Activated naive CD4-positive, alpha-beta T cell treated with Interleukin-2 at 50 U/mL for 16 hours (primary cell): ENCODE data around the gene METTL1.

Source experiments
- DNase-seq: peaks from one replicate; pipeline ENCODE4 v3.0.0-alpha.2; 2020

The METTL1 gene

DNA sequence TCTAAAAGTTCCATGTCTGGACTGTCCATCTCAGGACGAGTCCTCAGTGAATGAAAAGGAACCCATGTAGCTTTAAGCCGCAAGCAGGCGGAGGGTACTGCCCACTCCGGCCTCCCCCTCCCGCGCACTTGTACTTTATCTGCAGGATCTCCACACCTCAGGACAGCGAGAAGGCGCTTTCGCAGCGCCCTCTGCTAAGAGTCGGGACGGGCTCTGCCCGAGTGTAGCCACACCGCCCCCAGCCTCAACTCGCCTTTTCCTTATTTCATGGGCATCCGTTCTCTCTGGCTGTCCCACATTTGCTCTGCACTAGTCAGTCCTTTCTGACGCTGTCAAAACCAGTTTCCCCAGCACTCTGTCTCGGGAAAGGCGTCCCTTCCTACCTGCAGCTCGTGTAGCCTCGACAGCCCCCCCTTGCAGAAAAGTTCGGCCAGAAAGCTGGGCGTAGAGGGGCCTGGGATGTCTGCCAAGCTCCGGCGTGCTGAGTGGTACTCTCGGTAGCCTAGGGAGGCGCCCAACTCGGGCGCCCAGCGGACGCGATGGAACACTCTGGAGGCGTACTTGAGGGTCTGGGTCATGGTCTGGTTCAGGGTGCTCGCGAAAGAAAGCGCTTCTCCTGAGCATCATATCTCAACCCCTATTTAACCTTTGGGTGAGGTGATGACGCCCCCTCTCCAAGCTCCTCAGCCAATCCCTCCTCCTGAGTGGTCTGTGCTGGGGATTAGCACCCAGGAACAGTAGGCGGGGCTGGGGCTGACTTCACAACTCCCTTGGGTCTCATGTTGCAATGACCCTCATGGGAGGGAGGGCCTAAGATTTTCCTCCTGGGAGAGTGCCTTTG lies 5.2 kb downstream of the METTL1 start, which contains the start of gene CYP27B1:
Gene CYP27B1 (minus strand): TSS at position 615 of the 841 bp plus-strand sequence. CDS start 37 bp downstream, at position 578.
- no peak for DNase-seq

DNA sequence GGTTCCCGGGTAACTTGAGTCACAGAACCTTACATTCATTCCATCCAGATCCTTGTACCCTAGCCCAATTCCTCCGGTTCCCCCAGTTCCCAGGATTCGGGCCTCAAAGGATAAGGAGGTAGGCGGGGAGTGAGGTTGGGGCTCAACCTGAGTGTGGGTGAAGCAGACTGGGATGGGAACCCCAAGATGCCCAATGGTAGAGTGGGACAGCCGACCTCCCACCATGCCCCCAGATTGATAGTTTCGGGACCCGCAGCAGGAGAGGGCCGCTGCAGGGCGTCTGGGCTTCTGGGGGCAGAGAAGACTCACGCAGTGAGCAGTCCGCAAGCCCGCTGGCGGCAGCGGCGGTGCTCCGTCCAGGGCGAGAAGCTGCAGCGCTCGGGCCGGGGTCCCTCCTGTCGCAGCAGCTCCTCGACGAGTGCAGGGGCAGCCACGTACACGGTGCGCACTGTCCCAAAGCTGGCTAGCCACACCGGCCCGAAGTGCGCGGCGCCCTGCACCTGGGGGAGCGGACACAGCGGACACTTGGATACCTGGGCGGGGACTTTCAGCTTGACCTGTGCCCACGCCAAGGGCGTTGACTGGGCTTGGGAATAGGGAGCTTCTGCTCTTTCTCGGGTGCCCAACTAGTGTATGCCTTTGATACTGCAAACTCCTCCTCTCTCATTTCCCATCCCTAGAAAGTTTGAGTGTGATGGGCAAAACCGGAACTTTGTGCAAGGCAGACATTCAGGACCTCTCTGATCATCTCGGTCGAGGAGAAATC lies 6.0 kb downstream of the METTL1 start:
- no peak for DNase-seq

DNA sequence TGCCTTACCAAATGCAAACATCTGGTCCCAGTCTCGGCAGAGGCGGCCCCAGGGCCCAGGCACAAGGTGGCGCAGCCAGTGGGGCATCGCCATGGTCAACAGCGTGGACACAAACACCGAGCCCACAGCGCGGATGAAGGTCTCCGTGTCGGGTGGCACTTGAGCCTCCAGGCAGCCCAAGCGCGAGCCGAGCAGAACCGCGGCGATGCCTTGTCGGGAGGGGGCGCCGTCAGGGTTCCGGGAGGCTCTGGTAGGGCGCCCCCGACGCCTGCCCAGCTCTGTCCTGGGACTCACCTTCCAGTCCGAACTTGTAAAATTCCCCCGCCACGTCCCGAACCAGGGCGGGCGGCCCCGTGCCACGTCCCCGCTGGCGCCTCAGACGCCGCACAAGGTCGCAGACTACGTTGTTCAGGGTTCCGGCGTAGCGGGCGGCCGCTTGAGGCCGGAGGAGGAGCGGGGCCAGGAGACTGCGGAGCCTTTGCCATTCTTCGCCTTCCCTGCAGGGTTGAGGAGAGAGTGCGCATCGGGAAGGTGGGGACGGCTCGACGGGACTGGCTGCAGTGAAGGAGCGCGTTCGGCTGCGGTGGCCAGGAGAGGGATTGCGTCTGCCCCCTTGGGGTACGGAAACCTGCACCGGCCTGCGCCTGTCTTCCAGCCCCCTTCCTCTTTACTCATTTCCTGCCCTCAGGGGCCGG lies 6.8 kb downstream of the METTL1 start:
- peak; percentile 68 for DNase-seq

DNA sequence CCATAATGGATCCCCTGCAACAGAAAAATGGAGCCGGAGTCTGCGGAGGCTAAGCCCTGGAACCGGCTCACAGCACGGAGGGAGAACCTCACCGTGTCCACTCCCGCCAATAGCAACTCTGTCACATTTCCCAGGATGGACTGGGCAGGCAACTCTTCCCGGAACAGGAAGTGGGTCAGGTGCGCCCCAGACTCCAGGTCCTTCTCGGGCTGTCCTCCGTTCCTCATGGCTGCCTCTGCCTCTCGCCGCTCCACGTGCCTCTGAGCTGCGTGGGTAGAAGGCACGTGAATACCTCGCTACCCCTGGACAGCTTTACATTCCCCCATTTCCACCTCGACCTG lies 7.3 kb downstream of the METTL1 start:
- DNase-seq: peak; percentile 51

DNA sequence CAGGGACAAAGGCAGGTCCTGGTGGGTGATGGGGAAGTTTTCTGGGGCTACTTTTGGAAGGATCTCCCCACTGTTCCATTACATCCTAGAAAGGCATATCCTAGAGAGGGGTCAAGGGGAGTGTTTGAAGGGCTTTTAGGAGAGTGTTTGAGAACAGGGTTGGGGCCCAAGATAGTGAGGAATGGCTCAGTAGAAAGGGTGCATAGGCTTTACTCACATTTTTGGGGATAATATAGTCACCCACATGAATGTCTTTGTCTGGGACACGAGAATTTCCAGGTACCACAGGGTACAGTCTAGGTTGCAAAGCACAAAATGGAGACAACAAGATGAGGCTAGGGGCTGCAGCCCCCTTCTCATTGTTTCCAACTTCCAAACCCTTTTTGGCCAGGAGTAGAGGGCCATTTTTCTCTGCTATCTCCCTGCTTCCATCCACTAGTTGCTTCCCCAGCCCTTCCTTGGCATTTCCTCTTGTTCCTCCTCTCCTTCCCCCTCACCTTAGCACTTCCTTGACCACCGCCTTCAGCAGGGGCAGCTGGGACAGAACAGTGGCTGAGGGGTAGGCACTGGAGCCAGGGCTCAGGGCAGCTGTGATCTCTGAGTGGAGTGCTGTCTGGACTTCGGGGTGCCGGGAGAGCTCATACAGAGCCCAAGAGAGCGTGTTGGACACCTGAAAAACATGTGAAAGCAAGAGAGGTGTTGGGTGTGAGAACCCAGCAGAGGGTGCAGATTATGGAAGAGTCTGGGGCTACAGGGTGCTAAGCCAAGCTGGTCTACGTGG lies 7.8 kb downstream of the METTL1 start:
- DNase-seq: no peak

DNA sequence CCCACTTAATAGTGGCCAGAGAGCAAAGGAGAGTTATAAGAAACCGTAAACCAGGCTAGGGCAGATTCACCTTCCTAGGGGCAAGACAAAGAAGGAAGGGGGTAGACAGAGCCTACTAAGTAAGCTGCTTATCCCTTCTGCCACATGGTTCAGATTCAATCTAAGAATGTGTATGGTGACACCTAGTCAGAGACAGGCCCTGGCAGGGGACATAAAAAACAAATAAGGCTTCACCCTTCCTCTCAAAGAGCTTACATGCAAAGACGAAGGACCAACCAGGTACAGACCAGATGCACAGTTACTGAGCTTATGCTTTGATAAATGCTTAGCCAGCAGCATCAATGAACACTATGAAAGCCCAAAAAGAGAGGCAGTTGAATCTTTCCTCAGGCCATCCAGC lies 9.4 kb downstream of the METTL1 start:
- DNase-seq: no peak

DNA sequence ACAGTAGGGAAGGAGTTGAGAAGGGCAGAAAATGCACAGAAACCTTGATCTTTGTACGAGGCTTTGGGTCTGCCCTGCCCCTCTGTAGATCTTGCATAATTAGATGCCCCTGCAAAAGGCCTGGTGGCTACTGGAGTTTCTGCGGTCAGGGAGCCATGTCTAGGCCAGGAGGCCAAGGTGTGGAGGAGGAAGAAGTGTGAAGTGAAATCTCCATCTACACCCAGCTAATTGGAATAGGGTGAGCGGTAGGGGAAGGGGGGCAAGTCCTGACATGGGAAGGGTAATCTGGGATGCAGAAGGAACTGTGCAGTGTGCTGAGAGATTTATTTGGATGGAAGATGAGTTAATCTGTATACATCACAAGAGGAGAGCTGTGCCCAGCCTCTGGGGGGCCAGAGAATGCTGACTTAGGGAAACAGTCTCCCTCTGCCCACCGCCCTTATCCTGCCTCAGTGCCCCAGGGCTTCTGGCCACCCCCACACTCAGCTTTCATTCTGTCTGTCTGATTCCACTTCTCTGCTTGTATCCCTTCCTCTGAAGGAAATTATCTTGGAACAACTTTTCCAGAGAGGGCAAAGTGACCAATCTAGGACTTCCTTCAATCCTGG lies 10.4 kb downstream of the METTL1 start:
- no peak for DNase-seq

DNA sequence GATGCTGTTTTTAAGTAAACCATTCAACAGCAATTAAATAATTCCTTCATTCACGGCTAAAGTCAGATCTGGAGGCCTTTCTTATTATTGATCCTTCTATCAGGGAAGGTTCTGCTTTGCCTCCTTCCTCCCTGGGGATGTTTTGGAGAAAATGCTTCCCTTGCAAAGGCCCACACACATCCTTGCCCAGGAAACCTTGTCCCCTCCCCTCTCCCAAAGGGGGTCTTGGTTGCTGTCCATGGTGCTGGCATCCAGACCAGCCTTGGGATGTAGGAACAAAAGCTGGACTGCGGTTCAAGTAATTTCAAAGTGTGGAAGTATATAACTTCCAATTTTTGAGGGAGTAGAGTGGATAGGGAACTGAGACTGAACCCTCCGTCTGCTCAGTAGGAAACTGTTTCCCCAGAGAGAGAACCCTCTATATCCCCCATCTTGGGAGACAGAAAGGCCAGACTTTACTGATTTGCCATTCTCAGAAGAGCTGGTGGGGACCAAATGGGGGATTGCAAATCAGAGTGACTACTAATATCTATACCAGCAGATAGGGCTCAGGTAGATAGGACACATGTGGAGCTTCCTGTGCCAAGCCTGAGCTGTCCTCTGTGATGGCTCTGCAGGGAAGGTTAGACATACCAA lies 11.4 kb downstream of the METTL1 start:
- no peak for DNase-seq

DNA sequence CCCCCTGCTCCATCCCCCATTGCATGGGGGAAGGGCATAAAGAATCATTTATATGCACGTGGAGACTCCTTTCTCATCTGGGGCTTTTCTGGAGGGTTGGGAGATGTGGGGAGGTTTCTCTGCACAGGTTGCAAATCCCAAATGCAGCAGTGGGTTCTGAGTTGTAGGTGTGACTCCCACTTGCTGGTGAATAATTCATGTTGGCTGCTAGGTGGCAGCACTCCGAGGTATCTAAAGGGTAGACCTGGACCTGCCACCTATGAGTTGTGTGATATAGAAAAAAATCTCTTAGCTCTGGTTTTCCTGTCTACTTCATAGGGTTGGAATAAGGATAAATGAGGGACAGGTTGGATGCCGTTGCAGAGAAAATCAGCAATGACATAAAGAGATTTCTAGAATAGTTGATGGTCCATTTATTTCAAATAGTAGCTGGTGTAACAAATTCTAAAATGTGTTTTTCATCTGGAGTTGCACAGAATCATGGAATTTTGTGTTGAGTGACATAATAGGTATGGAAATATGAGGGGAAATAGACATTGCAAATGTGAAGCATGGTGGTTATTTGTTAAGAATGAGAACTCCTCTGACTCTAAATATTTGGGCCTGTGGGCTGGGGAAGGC lies 12.4 kb downstream of the METTL1 start:
- peak; percentile 46 for DNase-seq

DNA sequence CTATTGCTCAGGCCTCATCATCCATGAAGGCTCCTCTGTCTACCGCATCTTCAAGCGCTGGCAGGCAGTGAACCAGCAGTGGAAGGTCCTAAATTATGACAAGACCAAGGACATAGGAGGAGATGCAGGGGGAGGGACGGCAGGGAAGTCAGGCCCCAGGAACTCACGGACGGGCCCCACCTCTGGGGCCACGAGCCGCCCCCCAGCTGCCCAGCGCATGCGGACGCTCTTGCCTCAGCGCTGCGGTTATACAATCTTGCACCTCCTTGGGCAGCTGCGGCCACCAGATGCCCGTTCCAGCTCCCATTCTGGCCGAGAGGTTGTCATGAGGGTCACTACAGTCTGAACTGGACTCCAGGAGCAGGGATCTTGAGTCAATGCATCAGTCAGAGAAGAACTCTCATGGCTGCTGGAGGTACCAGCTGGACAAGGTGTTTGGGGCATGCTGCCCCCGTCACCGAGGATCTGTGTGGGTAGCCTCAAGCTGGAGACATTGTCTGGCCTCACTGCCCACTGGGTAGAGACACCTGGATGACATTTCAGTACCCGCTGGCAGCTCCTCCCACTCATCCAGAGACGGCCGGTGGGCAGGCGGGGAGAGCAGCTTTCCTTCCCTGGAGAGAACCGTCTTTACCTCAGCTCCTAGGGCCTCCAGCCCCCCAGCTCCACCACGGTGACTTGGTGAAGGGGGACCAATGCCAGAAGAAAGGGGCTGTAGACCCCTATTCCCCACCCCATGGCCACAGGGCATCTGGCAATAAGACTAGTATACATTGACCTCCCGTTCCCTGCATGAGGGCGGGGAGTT lies 13.1 kb downstream of the METTL1 start:
- no peak for DNase-seq

DNA sequence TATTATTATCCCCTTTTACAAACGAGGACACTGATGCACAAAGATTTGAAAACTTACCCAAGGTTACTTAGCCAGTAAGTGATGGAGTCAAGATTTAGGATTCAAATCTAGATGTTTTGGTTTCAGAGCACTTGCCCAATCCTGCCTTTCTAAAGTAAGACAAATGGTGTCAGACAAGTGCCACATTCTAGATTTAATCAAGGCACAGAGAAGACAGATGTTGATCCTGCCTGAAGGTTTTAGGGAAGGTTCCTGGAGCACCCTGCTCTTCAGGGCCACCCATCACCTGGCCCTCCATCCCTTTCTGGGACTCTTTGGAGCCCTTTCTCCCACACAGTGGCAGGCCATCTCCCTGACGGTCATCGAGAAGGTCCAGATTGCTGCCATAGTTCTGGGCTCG lies 14.1 kb downstream of the METTL1 start:
- DNase-seq: no peak

DNA sequence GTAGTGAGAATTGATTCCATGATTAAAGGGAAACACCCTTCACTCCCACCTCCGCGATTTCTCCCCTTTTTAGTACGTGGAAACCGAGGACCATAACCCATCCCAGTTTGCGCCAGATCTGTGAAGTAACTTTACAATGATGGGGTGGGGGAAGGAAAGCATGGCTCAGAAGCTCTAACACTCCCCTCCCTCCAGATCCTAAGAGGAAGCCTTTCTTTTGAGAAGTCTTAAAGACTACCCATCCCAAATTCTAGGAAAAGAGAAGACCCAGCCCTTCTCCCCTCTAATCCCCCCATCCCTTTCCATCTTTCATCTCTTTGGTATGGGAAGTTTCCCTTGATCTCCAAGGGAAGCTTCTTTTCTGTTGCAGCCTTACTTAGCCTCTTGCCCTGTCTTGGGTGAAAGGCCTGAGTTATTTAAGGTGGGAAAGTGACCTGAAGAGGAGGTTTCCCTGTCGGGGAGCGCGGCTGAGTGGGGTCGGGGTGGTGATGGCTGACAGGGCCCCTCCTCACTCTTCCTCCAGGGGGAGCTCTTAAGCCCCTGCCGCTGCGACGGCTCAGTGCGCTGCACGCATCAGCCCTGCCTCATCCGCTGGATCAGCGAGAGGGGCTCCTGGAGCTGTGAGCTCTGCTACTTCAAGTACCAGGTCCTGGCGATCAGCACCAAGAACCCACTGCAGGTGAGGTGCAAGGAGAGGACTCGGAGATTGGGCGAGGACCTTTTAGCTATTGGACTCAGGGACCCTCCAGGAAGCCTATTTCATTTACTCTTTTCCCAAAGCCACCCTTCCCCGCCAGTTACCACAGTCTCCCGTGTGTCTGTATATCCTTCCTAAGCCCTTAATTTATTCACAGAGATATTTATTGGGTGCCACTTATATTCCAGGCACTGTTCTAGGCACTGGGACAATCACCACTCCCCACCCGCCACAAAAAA lies 15.2 kb downstream of the METTL1 start:
- DNase-seq: peak; percentile 76

DNA sequence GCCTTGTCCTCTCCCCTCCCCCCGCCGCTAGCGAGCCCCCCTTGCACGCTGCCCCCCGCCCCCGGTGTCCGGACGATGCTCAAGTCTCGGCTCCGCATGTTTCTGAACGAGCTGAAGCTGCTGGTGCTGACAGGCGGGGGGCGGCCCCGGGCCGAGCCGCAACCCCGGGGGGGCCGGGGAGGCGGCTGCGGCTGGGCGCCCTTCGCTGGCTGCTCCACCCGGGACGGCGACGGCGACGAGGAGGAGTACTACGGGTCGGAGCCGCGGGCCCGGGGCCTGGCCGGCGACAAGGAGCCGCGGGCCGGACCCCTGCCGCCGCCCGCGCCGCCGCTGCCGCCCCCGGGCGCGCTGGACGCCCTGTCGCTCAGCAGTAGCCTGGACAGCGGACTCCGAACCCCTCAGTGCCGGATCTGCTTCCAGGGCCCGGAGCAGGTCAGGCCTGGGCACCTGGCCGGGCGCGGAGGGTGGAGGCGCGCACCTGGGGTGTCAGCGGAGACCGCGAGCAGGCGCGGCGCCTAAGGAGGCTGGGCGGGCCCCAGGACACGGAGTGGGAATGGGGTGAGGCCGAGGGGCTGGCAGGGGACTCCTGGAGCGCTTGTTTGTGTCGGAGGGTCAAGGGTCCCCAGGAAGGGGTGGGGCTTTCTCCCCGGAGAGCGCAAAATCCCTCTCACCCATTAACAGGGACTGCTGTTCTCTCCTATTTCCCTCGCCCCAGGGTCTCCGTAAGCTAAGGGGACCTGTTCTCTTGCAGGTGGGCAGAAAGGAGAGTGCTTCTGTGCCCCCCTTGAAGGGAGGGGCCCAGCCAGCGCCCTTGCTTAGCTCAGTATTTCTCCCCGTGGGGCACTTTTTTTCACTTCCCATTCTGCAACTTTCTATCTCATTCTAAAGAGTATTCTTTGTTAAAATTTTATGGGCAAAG lies 16.2 kb downstream of the METTL1 start:
- DNase-seq: peak; percentile 46

DNA sequence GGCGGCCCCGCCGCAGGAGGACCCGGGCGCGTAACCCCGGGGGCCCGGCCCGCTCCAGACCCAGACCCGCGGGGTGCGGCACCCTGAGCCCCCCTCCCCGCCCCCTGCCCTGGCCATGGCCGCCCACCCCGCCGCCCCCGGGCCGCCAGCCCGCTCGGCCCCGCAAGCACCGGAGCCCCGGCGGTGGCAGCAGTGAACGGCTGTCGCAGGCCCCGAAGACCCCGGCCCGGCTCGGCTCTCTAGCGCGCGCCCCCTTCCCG lies 16.8 kb downstream of the METTL1 start:
- DNase-seq: no peak

DNA sequence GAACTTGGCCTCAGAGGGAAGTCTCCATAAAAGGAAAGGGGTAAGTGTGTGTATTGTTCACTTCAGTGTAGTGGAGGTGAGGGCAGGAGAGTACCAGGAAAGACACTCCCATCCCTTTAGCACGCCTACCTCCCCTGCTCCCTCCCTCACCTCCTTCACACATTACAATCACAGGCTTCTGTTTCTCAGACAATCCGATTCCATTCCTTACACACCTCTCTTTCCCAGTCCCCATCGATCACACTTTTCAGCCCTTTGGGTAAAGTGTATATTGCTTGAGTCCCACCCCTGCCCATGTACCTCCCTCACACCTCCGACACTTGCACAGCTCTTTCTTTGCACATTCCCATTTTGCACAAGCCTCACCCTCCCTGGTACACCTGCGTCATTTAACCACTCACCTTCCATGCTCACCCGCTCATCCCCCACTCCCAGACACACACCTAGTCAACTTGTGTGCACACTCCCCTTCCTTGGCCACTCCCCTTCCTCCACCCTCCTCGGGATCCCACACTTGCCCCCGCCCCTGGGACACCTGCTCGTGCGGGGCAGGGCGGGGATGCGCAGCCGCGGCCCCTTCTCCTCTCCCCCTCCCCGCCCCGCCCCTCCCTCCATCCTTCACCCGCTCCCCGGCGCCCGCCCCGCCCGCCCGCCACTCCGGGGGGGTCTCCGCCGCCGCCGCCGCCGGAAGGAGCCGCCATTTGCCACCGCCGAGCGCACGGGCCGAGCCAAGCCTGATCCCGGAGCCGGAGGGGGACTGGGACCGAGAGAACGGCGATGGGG lies 17.3 kb downstream of the METTL1 start, which contains the start of gene MARCHF9:
Gene MARCHF9 (plus strand): TSS at position 693 of the 783 bp plus-strand sequence. CDS start 426 bp downstream, outside the sequence.
- peak; percentile 86 for DNase-seq

DNA sequence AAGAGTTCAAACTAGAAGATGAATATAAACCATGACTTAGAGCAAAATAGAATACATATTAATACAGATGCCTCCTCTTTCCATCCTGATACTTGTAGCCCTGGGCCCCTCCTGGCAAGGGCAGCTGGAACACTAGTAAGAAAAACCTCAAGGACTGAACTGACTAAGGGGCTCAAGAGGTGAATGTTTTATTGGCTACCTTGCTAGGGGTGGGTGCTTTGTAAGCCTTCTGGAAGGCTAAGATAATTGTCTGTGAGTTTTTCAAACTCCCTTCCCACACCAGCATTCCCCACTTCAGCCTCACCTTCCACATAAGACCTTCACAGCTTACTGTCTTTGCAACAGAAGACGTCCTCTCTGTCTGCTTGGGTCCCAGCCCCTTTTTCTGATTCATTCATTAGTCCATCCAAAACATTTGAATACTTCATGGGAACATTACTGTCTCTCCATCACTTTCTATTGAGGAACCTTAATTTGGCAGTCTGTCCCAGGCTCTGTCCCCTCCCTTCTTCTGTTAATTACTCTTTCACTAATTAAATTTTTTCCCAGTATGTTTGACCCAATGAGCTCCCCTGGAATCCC lies 18.1 kb downstream of the METTL1 start:
- DNase-seq: no peak

DNA sequence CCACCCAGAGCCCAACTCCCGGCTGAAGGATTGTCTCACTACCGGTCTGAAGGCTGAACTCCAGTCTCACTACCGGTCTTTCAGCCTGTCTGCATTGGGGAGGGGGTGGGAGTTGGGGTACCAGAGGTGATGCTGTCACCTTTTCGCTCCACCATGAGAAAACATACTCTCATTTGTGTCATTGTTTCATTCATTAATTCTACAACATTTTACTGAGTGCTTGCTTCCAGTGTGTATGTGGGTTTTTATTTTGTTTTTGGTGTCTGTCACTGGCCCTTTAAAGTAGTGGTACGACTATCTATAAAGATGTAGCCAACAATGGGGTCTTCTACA lies 19.3 kb downstream of the METTL1 start:
- DNase-seq: no peak
